ENCODE measurements around the gene DPP3. TPM values are rescaled to one million over a fixed set of nuclear protein-coding genes. Genes with fewer than 3 reads are reported as not detected.

DPP3 gene
- total RNA-seq, 2 experiments from 2014 or later = 47.2 to 53.4 TPM

- Histone ChIP-seq H3K36me3 (ENCODE audit: insufficient read depth, low read length) (peaks cover 13% of the 10 kb centered on the region), H2AFZ (ENCODE audit: low read length) (no peak overlapping the region), H4K20me1 (ENCODE audit: insufficient read depth, low read length) (no peaks in the 10 kb centered on the region), H3K4me2 (ENCODE audit: low read length) (no peak overlapping the region), H3K9me2 (ENCODE audit: insufficient read depth, low read length) (no peaks in the 10 kb centered on the region), H3K27ac (ENCODE audit: low read depth, low read length, poor library complexity, severe bottlenecking) (no peak overlapping the region), H3K79me2 (ENCODE audit: insufficient read depth, low read depth, low read length) (peaks cover 9% of the 10 kb centered on the region; the same call in 1 of the 2 replicates), H3K4me3 (ENCODE audit: low read depth, low read length, poor library complexity, severe bottlenecking) (no peak overlapping the region), H3K4me1 (ENCODE audit: insufficient read depth, low read length, poor library complexity, severe bottlenecking) (peaks cover 30% of the 10 kb centered on the region), H3K9me3 (ENCODE audit: low read length) (no peaks in the 10 kb centered on the region)
- no peak for DNase-seq (ENCODE audit: low spot score)
- no TSS peak for BruUV-seq (replicated peaks)
- TF ChIP-seq CTCF (conservative IDR thresholded peaks at IDR 0.05; ENCODE audit: low read length) (no peak), EZH2phosphoT487 (IDR thresholded peaks at IDR 0.05; ENCODE audit: borderline replicate concordance, low read depth, low read length) (no peak)
- ChIA-PET POLR2A (interaction anchor here (0.6 kb wide), 1 partner anchor 131 kb away, joined by 3 read pairs; no protein-coding TSS in a partner anchor), CTCF (ENCODE audit: unreplicated experiment) (no interaction called here)
- intact Hi-C loops (cut with micrococcal nuclease; ENCODE audit: unreplicated experiment) = loop anchor here (5.0 kb wide), 1 partner anchor 75 kb away; the partner anchor contains the start of gene RBM14
Measured at GRCh38 chr11:66541892-66542291, 61.7 kb downstream of the DPP3 start.

GRCh38 chr11:66542362-66542761 is 62.1 kb downstream of the DPP3 start:
- no peak for TF ChIP-seq CTCF (conservative IDR thresholded peaks at IDR 0.05; ENCODE audit: low read length)
- no peak for TF ChIP-seq EZH2phosphoT487 (IDR thresholded peaks at IDR 0.05; ENCODE audit: borderline replicate concordance, low read depth, low read length)
- Histone ChIP-seq H3K36me3 (ENCODE audit: insufficient read depth, low read length) (peaks cover 13% of the 10 kb centered on the region), H4K20me1 (ENCODE audit: insufficient read depth, low read length) (no peaks in the 10 kb centered on the region), H3K79me2 (ENCODE audit: insufficient read depth, low read depth, low read length) (peaks cover 9% of the 10 kb centered on the region; the same call in 1 of the 2 replicates), H3K9me2 (ENCODE audit: insufficient read depth, low read length) (no peaks in the 10 kb centered on the region), H3K9me3 (ENCODE audit: low read length) (no peaks in the 10 kb centered on the region), H2AFZ (ENCODE audit: low read length) (no peak overlapping the region), H3K27ac (ENCODE audit: low read depth, low read length, poor library complexity, severe bottlenecking) (no peak overlapping the region), H3K4me1 (ENCODE audit: insufficient read depth, low read length, poor library complexity, severe bottlenecking) (peaks cover 33% of the 10 kb centered on the region), H3K4me2 (ENCODE audit: low read length) (no peak overlapping the region), H3K4me3 (ENCODE audit: low read depth, low read length, poor library complexity, severe bottlenecking) (no peak overlapping the region)
- intact Hi-C loops (cut with micrococcal nuclease; ENCODE audit: unreplicated experiment) = loop anchor here (5.0 kb wide), 1 partner anchor 75 kb away; the partner anchor contains the start of gene RBM14
- CTCF ChIA-PET (ENCODE audit: unreplicated experiment) = no interaction called here
- DNase-seq (ENCODE audit: low spot score) = no peak
- BruUV-seq (replicated peaks) = no TSS peak
- POLR2A ChIA-PET = interaction anchor here (0.6 kb wide), 1 partner anchor 131 kb away, joined by 3 read pairs; no protein-coding TSS in a partner anchor
